GM19099 (cell line): ENCODE data around the gene SALL4.

Source experiments
- POLR2A ChIP-seq: IDR thresholded peaks from 3 replicates; pipeline ENCODE4 v1.6.1; 2011; ENCODE audit warnings: low read depth; ENCODE audit not compliant: insufficient read length; ENCODE audit errors: extremely low read depth

SALL4 gene

GRCh38 chr20:51810155-51811041 lies 8.1 kb upstream of the SALL4 start:
- TF ChIP-seq POLR2A = no peak

GRCh38 chr20:51807720-51808250 lies 5.5 kb upstream of the SALL4 start:
- no peak for TF ChIP-seq POLR2A

- no peak for TF ChIP-seq POLR2A
These were observed 2.4 kb upstream of the SALL4 start for GRCh38 chr20:51804754-51805153.

- no peak for TF ChIP-seq POLR2A
These were observed 980 bp upstream of the SALL4 start for GRCh38 chr20:51803148-51803854.

- TF ChIP-seq POLR2A = no peak
These were observed 548 bp downstream of the SALL4 start for GRCh38 chr20:51801823-51802123.

GRCh38 chr20:51801122-51801822 lies 1.0 kb downstream of the SALL4 start:
- no peak for TF ChIP-seq POLR2A

- no peak for TF ChIP-seq POLR2A
These were observed 1.5 kb downstream of the SALL4 start for GRCh38 chr20:51800872-51801121.

GRCh38 chr20:51800060-51800871 lies 2.1 kb downstream of the SALL4 start:
- no peak for TF ChIP-seq POLR2A

- TF ChIP-seq POLR2A = no peak
These were observed 2.9 kb downstream of the SALL4 start for GRCh38 chr20:51799401-51799860.

- TF ChIP-seq POLR2A = no peak
These were observed 4.8 kb downstream of the SALL4 start for GRCh38 chr20:51797357-51798025.

GRCh38 chr20:51796340-51796739 lies 6.0 kb downstream of the SALL4 start:
- no peak for TF ChIP-seq POLR2A

- TF ChIP-seq POLR2A = no peak
These were observed 9.4 kb downstream of the SALL4 start for GRCh38 chr20:51792960-51793359.

GRCh38 chr20:51791626-51792025 lies 10.7 kb downstream of the SALL4 start:
- TF ChIP-seq POLR2A = no peak

- TF ChIP-seq POLR2A = no peak
These were observed 12.1 kb downstream of the SALL4 start for GRCh38 chr20:51790256-51790655.
